Stimulated activated CD8-positive, alpha-beta memory T cell treated with anti-CD3 and anti-CD28 coated beads, Interleukin-4, amount 100 ng/mL, for 1 hour (primary cell): Measurements from ENCODE around the gene CPA1.

ENCODE experiments used
- DNase-seq, 2 donors: peaks; one replicate each; pipeline ENCODE4 v3.0.0-alpha.2; 2020; ENCODE audit warnings: low read depth in 2 of 2, low spot score in 1 of 2

Gene CPA1

DNA sequence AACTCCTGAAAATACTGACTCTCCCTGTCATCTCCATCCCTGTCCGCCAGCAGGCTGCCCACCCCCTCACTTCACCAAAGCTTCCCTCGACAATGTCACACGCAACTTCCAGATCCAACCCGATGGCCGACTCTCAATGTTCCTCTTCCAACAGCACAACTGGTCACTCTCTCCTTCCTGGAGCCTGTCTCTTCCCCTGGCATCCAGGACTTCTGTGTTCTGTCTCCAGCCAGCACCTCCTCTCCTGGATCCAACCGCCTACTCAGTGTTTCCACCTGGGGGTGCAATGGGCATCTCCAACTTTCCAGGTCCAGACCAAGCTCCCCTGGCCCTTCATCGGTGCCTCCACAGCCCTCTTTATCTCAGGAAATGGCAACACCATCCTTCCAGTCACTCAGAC is 27.1 kb upstream of the CPA1 start:
- no peak for DNase-seq

DNA sequence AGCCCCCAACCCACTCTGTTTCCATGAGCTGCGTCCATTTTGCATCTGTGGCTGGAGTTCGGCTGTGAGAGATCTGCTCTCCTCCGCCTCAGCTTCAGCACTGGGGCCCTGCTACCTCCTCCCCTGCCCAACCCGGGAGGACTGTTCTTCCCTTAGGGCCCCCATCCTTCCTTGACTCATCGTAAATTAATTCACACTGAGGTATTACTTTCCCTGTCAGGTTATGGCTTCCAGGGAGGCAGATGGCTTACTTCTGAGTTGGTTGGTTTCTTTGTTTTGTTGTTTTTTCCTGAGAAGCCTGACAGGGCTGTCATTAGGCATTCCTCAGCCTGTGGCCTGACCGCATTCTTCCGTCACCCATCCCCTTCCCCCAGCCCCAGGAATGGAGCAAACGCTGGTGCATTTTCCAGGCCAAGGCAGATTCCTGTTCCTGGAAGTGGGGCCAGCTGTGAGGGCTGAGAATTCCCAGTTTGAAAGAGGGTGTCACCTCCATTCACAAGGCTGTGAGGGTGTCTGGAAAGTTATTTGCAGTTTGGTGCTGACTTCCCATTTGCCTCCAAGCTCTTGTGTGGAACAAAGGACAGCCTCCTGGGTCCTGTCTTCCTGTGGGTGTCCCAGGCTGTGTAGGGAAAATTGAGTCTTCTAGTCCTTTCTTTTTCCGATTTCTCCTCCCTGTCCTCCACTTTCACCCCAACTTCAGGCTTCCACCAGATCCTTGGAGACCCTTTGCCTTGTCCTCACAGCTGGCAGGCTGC is 24.0 kb upstream of the CPA1 start:
- no peak for DNase-seq

DNA sequence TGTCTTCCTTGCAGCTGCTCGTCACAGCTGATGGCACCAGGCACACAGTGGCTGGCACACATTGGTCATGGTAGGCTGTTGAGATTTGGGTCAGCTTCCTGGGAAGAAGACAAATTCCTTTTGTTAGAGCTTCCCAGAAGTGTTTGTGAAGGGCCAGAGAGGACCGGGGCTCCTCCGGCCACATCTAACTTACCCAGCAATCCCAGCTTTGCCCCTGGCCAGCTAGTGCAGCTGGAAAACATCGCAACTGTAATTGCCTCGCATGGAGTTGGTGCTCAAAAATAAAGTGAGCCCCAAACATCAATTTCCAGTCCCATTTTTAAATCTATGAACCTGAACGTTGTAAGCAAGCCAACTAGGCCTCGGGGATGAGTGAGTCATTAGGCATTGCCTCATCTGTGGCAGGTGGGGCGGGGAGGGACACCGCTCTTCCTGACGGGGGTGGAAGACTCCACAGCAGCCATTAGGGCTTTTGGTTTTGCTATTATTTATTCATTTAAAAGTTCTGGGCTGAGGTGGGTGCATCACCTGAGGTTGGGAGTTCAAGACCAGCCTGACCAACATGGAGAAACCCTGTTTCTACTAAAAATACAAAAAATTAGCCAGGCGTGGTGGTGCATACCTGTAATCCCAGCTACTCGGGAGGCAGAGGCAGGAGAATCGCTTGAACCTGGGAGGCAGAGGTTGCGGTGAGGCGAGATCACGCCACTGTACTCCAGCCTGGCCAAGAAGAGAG is 23.2 kb upstream of the CPA1 start:
- DNase-seq = no peak

DNA sequence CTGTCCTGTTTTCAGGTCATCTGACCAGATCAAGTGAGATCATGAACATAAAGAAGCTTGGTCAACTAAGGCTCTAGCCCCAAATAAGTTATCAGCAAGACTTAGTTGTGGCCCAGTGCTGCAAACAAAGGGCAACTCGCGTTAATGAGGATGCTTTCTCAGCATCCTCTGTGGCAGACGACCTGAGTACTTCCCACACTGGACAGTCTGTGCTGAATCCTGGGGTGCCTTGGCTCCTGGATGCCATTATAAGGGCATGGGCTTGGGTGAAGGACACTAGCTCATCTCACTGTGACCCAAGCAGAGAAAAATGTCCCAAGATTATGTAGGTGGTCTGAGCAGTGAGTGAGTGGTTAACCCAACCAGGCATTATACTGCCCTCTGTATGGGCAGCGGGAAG is 21.8 kb upstream of the CPA1 start:
- no peak for DNase-seq

DNA sequence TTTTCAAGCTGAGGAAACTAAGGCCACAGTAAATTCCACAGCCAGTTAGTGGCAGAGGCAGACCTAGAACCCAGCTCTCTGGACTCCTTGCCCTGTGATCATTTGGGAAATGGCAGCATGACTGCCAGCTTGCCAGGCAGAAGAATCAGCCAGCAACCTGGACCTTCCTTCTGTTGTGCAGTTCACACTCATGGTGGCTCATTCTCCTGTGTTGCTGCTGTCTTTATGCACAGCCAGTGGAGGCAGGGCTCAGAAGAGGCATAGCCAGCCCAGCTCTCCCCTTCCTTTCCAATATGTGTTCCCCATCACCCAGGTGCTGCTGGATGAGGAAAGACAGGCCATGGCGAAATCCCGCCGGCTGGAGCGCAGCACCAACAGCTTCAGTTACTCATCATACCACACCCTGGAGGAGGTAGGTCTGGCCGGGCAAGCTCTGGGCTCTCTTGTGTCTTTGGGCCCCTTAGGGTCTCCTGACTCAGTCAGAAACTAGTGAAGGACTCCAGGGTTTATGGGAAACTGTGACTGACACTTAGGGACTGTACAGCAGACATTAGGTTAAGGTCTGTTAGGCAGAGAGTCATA is 20.9 kb upstream of the CPA1 start:
- no peak for DNase-seq

DNA sequence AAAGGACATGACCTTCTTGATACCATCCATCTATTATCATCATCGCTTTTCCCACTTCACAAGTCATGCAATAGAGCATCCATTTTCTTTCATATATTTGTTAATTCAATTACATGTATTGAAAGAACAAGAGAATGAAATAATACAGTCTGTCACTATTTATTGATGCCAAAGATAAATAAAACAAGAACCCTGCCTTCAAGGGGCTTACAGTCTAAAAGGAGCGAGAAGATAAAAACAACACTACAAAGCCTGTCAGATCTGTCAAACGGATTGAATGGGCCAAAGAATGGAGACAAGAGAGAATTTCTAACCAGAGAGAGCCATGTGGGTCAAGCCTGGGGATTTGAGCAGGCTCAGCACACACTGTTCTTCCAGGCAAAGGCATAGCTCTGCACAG is 19.8 kb upstream of the CPA1 start:
- no peak for DNase-seq

DNA sequence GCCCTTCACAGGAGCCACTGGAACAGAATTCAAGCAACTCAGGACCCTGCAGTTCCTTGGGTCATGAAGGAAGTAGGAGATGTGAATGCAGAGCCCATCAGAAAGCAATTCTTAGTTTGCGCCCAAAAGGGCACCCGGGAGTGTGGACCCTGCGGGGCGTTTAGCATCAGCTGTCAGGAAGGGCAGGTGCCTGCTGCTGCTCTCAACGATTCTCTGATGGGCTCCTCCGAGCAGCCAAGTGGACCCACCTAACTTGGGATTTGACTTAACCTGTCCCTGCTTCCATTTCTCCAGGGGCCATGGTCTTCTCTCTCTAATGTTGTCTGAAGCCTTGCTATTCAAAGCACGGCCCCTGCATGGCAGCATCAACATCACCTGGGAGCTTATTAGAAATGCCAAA is 18.6 kb upstream of the CPA1 start:
- DNase-seq = no peak

DNA sequence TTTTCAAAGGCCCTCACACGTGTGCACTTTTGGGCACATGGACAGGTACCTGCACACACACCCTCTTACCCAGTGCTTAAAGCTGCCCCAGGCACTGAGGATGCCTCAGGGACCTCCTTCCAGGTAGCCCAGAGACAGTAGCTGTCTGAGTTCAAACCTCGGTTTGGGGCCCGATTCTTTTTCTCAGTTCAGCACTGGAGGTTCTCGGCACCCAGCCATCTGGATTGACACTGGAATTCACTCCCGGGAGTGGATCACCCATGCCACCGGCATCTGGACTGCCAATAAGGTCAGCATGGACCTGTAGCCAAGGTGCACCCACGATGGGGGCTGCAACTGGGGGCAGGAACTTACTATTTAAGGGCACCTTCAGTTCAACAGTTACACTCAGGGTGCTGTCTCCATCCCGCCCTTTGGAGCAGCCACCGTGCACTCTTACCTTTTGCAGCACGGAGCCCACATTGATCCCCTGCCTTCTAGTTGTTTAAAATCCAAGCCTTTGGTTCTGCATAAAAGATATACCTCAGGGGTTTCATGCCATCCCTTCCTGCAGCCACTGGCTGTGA is 18.0 kb upstream of the CPA1 start:
- DNase-seq = no peak

DNA sequence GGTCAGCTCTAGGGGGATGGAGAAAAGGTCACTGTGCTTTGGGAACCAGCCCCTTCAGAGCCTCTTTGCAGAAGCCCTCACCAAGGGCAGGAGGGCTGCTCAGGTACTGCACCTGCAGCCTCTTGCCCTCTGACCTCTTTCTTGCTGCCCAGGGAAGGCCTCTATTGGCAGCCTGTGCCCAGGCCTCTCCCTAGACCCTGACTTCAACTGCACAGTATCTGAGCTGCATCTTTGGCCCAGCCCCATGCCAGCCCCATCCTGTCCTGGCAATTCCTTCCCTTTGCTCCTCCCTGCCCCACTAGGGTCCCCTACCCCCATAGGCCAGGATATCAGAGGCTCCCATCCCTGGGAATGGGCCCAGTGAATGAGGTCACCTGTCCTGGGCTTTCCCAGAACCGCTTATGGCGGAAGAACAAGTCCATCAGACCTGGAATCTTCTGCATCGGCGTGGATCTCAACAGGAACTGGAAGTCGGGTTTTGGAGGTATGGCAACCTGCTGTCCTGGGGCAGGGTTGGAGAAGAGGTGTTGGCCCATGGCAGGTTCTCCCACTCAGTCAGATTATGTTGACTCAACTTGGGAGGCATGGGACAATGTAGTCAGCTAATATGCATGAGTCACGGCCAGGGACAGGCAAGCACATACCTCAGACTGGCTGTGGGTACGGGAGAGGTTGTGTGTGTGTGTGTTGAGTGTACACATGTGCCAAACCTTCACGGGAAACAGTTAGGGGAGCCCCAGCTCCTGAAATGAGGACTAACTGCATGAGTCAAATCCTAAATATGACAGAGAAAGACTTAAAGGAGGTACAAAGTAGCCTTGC is 17.1 kb upstream of the CPA1 start:
- DNase-seq = no peak

DNA sequence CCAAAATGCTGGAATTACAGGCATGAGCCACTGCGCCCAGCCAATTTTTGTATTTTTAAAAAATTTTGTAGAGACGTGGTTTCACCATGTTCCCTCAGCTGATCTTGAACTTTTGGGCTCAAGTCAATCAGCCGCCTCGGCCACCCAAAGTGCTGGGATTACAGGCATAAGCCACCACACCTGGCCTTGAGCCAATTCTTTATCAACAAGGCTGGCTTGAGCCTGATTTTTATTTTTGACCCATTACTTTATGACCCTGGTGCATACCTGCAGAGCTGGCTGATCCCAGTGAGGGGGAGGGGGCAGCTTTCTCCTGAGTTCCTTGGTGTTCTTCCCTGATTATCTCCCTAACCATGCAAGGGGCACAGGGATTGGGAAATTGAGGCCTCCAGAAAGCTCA is 15.8 kb upstream of the CPA1 start:
- DNase-seq = no peak

DNA sequence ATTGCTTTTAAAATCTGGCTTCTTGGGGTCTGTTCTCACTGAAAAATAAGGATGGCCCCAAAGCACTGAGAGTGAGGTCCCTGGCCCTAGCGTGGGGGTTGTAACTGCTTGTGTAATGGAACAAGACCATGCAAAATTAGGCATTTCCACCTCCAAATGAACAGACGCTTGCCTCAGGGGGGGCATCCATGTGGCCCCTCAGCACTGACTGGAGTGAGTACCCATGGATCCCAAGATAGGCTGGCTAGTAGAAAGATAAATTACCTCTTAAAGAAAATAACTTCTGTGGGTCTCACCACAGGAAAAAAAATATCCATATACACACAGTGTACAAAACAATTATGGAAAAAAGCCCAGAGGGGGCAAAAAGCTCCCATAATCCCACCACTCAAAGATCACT is 15.2 kb upstream of the CPA1 start:
- no peak for DNase-seq

DNA sequence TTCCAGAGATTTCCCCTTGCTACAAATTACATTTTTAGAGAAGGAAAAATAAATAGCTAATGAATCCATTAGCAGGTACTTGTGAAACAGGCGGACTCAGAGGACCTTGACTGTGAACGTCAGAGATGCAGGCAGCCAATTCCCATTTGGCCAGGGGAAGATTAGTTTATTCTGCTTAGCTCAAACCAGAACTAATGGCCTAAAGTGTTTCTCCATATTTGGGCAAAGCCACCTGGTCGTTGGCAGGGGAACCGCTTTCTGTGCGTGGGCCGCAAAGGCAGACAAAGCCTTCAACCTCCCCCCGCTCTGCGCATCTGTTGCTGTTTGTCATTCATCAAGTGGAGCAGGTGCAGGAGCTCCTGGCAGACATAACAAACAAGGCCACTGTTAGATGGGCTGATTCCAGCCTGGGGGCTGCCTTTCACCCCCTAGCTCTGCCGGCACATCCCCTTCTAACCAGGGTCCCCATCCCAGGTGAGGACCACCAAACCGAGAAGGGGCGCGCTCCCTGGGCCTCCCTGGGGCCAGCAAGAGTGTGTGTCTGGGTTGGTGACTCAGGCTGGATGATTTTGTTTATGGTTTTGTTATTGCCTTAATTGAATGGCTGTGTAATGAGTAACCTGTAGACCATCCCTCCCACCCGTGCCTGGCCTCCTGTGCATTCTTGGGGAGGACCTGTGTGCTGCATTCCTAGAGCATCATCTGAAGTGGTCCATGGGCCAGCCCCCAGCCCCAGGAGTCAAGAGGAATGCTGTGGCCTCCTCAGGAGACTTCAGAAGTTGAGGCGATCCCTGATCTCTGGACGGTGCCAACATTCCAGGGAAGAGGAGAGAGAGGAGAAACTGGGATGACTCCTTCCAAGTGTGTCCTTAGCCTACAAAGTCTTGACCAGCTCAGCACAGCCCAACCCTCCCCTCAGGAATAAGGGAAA is 14.5 kb upstream of the CPA1 start:
- DNase-seq = no peak

DNA sequence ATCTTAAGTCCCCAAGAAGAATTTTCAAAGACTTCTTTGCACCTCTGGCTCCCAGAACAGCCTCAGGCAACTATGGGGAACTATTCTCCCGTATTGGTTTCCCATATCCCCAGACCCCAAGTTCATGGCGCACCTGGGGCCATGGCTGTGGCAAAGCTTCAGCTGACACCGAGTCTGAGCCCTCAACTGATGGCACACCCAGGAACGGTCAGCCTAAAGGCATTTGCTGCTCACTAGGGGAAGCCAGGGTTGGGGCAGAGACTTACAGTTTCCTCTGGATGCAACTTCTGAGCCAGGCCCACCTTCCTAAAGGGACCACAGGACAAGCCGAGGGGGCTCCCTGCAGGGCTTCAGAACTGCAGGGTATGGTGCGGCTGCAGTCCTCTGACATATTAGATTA is 13.7 kb upstream of the CPA1 start:
- no peak for DNase-seq

DNA sequence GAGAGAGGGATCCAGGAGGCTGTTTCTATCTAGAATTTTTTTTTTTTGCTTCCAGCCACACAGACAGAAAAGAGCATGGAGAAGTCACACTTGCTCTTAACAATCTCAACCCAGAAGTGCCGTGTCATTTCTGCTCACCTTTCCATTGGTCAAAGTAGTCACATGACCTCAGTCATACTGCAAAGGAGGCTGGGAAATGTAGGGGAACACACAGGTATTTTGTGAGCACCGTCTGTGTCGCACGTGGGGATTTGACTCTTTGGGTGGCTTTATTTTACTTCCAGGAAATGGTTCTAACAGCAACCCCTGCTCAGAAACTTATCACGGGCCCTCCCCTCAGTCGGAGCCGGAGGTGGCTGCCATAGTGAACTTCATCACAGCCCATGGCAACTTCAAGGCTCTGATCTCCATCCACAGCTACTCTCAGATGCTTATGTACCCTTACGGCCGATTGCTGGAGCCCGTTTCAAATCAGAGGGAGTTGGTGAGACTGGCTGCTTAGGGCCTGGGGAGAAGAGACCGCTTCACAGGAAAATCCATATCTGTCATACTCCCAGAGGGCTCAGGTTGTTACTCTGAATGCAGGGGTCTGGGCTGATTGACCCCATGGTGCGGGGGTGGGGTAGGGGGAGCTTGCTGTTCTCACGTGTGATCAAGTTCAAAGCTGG is 13.1 kb upstream of the CPA1 start:
- no peak for DNase-seq

DNA sequence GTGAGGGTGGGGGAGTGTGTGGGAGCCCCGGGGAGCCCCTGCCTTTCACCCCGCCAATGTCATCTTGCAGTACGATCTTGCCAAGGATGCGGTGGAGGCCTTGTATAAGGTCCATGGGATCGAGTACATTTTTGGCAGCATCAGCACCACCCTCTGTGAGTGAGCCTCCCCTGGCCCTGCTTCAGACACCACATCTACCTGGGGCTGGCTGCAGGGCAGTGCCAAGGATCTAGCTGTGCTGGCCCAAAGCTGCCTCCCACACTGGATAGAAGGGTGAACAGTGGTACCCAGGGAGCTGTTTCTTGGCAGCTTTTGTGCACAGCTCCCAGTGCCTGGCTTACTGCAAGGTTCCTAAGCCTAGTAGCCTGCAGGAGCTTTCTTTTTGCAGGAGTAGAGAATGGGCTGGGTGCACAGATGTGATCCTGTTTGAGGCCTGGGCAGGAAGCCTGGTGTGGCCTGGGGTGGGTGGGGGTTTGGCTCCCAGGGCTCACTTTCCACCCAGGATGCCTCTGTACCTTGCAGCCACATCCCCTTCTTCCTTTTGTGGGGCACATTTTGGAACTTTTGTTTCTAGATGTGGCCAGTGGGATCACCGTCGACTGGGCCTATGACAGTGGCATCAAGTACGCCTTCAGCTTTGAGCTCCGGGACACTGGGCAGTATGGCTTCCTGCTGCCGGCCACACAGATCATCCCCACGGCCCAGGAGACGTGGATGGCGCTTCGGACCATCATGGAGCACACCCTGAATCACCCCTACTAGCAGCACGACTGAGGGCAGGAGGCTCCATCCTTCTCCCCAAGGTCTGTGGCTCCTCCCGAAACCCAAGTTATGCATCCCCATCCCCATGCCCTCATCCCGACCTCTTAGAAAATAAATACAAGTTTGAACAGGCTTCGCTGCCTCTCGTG is 12.2 kb upstream of the CPA1 start:
- DNase-seq = no peak

DNA sequence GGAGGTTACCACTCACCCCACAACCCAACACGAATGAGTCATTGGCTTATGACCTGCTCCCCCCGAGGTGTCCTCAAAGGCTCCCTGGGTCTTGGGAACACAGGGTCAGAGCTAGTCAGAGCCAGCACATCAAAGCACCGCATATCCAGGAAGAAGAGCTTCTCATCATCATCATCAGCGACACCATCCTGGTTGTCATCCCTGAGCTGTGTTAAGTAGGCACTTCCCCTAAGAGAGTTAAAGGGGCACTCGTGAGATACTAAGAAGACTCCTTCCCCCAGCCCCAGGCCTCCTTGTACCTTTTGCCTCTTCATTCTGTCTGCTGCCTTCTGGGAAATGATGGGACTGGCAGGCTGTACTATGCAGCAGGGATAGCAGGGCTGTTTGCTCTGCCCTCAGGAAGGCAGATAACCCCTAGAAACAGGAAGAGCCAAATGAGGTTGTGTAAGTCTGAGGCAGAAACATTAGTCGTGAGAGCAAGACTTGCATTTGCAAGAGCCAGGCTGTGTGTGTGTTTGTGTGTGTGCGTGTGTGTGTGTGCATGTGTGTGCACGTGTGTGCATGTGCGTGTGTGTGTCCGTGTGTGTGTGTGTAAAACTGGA is 11.1 kb upstream of the CPA1 start:
- DNase-seq = no peak

DNA sequence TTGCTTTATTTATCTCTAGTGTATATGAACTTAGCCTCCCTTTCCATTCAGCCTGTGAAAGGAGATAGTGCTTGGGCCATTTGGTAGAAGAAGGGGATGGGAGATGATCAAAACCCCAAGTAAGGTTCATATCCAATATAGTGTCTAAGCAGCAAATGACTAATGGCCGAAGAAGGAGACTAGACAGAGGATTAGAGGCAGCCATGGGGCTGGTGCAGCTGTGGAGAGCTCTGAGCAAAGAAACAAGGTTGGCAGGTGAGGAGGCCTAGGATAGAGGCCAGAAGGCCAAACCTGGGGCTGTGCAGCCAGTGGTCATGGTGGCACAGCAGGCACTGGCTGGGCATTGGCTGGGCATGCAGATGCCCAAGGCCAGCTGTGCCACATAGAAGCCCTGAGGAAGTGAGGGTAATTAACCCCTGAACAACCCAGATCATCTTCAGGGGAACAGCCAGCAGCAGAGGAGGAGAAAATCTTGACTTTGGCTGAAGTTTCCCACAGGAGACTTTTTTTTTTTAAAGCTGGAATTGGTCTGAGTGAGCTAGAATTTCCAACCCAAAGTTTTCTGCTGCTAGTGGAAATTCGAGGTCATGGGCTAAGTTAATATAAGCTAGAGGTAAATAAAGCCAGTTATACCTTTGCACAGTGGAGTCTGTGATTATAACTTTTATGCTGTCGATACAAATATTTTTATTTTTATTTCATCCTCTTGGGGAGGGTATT is 10.3 kb upstream of the CPA1 start:
- DNase-seq = no peak

DNA sequence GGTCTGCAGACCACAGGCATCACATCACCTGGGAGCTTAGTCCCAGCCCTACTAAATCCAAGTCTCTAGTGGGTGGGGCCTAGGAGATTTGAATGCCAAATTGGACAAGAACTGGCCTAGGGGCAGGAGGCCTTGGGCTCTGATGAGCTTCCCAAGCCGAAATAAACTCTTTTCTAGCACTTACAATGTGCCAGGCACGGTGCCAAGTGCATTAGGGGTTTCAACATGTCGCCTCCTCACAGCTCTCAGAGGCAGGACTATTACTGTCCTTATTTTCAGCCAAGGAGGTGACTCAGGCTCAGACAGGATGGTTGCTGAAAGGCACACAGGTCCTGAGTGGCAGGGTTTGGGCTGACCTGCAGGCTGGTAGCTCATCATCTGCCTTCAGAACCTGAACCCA is 9.2 kb upstream of the CPA1 start:
- no peak for DNase-seq
